Kidney glomerular epithelial cell (primary cell): ENCODE data around the gene WNT4.

Experiments
- DNase-seq: peaks from one replicate; lab custom pipeline; 2025; lab: John Stamatoyannopoulos, UW

Gene WNT4

DNA sequence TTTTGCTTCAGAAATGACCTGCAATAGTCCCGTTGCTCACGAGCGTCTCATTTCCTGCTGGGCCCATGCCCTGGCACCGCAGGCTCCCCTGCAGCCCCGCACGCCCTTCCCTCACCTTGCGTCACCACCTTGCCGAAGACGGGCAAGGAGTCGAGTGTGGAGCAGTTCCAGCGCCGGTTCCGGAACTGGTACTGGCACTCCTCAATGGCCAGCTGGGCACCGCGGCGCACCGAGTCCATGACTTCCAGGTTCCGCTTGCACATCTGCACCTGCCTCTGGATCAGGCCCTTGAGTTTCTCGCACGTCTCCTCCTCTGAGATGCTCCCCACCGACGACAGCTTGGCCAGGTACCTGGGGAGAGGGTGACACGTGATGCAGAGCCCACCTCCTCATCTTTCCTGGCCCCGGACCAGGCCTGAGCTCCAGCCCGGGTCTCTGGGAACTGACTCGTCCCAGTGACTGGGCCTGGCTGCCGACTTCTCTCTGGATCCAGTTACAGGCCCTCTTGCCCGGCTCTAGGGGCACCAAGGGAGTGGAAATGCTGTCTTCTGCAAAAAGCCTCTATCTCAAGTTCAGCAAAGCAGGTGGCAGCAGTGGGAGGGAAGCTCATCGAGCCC lies 13.3 kb downstream of the WNT4 start:
- no peak for DNase-seq

DNA sequence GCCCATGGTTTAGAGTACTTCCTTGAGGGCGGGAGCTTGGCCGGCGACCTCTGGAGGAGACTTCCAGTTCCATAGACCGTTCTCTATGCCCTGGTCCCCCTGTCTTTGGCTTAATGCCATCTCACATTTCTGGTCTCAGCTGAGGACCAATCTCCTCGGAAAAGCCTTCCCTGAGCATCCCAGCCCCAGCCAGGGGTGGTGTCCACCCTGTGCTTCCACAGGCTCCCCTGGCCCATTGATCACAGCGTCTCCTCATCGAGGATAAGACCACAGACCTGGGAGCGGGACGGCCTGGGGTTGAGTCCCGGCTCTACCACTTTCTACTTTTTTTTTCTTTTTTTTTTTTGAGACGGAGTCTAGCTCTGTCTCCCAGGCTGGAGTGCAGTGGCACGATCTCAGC lies 14.5 kb downstream of the WNT4 start:
- no peak for DNase-seq

DNA sequence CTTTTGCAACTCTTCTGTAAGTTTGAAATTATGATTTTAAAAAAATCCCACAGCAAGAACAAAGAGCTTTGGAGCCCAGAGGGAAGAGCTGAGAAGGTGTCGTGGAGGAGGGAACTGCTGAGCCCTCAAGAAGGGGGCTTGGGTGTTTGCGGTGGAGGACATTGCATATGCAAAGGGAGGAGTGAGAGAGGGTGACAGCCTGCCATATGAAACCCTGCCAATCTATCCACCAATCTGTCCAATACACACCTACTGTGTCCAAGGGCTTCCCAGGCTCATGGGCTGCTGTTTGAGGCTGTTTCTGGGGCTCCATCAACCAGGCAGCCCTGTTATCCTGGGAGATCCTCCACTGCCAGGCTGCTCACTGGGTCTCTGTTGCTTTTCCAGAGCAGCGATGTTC lies 15.2 kb downstream of the WNT4 start:
- no peak for DNase-seq

DNA sequence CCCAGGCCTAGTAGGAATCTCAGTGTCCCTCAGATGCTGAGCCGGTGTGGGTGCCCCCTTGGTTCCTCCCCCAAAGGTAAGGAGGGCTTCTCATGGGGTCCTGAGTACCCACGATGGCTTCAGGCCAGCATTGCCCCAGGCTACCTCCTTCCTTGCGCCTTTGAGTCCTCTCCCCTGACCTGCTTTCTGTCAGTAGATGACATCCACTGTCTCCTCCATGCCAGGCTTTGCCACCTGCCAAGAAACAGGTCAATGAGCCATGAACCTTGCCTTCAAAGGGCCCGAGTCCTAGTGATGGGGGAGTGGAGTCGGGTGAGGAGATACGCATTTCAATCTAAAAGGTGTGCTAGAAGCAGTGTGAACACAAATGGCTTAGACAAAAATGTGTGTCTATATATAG lies 15.6 kb downstream of the WNT4 start:
- no peak for DNase-seq

DNA sequence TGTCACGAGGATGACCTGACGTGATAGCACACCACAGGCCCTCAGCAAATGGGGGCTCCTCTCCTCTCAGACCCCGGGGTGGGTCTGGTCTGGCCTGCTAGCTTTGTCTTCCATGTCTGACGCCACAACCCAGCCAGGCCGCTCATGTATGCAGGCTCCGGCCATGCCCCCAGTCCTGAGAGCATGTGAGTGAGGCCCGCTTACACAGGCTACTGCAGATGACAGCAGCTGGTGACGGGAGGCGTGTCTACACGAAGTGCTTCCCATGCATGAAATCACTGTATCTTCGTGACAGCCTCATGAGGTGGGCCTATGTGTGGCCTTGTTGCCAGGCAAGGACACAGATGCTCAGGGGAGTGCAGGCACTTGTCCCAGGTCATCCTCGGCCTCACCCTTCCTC lies 16.4 kb downstream of the WNT4 start:
- no peak for DNase-seq

DNA sequence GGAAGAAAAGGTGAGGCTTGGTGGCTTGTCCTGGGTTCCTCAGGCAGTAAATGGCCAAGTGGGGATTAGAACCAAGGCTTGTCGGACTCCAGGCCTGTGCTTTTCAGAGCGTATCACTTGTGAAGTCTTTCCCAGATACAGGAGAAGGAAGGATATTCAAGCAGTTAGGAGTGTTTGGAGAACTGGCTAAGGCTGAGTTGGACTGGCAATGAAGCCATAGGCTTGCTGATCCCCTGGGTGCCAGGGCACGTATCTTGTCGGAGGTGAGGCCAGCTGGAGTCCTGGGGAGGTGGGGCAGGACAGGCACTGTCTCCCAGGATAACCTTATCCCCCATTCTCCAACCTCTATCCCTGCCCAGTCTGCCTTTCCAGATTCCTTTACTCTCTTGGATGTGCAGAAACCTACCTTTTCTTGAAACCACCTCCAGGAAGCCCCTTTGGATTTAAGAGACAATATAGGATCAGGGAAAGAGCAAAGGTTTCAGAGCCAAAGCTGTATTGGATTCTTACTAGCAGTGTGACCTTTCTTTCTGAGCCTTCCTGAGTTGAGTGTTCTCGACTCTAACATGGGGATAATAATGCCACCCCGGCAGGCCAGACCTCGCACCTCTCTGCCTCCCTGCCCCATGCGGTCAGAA lies 18.2 kb downstream of the WNT4 start:
- no peak for DNase-seq

DNA sequence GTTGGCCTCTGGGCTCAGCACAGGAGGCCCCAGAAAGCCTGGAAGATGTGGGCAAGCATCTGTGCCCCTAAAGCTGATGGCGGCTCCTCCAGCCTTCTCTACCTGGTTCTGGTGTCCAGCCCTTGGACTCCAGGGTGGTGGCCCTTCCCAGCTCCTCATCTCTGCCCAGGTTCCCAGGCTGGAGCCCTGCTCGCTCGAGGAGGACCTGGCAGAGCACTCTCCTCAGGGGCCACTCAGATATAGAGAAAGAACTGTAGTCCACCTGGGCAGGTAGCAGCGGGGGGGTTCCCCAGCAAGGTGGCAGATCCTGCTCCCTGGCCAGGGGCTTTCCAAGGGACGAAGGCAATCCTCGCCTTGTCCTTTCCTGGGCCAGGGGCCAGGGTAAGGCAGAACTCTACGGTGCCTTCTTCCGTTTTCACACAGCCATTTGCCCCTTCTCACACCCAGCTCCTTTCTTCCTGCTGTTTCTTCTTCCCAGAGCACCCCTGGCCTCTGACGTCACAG lies 18.9 kb downstream of the WNT4 start:
- no peak for DNase-seq

DNA sequence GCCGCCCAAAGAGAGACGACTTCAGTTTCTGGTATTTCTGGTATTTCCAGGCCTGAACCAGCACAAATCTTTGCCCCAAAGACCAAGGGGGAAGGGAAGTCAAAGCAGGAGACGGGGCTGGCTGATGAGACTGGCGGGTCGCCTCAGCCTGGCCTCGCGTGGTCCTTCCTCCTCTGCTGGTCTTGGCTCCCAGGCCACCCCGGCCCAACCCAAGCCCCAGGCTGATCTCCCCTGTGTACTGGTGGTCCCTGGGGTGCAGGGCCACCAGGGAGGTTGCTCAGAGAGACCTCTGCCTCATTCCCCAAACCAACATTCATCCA lies 19.9 kb downstream of the WNT4 start:
- DNase-seq = no peak

DNA sequence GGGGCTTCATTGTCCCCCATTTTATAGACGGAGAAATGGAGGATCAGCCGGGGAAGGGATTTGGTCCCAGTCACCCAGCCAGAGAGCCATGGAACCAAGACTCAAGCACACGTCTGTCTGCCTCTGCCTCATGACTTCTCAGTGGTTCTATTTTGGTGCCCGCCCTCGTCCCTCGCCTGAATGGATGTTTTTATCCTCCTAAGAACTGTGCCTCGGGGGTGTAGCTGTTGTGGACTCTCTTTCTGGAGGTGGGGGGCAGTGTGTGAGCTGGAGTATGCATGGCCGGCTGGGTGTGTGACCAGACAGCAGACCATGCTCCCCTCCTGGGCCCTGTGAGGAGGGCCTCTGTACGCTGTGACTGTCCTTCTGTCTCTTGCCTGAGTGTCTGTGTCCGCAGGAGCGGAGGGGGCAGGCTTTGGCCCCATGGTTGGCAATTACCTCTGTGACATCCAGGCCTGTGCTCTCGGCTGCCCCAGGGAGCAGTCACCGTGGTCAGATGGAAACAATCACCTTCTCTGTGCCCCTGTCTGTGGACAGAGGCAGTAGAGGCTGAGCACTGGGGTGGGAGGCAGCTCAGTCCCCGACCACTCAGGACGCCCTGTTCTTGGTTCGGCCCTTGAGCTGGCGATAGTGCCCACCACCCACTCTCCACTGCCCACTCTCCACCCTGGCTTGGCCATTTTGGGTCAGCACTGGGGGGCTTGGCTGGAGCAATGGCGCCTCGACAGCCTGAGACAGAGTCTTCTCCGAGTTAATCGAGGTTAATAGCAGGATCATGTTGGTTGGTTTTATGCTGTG lies 20.4 kb downstream of the WNT4 start:
- no peak for DNase-seq

DNA sequence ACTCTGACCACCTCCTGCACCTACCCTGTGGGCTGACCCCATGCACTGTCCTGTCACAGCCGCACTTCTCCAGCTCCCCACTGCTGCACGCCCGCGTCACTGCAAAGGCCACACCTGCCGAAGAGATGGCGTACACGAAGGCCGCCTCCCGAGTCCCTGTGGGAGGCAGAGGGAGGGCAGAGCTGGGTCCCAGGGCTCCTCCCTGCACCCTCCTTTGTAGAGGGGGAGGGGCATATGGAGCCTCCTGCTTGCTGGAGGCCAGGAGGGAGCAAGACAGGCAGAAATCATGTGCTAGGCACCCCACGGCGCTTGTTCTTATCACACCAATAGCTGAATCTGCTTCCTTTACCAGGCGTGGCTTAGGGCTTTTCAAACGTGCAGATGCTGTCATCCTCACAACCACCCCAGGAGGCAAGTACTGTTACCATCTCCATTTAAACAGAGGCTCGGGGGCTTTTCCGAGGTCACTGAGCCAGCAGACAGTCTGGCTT lies 21.4 kb downstream of the WNT4 start:
- DNase-seq = no peak

DNA sequence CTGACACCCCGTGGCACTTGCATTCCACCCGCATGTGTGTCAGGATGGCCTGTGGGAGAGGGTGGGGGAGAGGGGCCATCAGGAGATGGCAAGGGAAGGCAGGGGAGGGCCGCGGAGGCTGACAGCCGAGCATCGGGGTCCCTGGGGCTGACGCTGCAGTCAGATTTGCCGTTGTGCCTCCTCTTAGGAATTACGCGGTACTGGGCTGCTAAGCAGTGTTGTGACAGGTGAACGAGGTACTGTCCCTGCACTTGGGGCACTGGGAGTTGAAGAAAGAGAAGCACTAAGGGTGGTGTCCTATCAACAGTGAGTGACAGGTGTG lies 22.5 kb downstream of the WNT4 start:
- no peak for DNase-seq

DNA sequence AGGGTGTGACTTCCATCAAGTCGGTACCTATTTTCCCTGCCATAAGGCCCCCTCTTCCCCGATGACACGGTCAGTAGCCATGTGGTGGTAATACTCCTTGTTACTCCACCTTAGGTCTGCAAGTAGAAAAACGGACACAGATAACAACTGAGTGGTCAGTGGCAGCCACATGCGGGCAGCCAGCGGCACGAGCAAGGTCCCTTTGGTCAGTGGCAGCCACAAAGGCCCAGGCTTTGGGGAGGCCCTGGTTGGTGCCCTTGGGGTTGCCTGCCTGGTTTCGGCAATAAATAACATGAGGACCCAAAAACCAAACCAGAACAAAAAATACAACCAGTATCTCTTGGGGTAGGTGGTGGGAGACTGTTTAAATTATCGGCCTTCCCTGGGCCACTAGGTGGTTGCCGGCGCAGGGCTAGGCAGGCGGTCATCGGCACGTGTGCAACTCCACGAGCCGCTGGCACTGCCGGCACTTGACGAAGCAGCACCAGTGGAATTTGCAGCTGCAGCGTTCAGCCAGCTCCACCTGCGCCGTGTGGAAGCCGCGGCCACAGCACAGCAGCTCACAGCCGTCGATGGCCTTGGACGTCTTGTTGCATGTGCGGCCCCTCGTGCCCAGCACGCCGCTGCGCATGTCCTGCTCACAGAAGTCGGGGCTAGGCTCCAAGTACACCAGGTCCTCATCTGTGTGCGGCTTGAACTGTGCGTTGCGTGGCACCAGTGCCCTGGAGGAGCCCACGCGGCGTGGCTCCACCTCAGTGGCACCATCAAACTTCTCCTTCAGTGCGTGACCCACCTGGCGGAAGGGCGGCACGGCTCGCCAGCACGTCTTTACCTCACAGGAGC lies 23.1 kb downstream of the WNT4 start:
- no peak for DNase-seq

DNA sequence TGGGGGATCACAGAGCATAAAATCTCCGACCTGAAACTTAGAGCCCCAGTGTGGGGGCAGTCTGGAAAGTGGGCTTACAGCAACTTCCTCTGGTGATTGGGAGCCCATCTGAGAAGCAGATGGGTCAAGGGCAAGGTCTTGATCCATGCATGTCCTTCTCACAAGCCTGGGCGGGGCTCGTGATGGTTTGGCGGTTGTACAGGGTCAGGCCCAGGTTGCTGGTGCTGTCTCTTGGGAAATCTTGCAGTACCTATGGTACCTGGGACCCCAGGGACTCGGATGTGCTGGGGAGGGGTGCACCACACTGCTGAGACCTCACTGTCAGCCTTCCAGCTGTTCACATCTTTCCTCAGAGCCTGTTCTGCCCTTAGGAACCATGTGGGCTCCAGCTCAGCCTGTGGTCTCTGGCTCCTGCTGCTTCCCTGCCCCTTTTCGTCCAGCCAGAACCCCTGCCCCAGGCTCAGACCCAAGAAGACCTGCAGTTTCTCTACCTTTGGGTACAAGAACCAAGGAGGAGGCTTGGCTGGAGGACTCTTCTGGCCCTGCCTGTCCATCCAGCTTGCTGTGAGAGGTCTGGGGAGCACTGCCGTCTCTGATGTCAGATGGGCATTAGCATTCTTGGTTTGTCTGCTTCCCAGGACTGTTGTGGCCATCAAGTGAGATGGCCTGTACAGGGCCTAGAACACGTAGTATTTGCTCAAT lies 24.5 kb downstream of the WNT4 start:
- no peak for DNase-seq

DNA sequence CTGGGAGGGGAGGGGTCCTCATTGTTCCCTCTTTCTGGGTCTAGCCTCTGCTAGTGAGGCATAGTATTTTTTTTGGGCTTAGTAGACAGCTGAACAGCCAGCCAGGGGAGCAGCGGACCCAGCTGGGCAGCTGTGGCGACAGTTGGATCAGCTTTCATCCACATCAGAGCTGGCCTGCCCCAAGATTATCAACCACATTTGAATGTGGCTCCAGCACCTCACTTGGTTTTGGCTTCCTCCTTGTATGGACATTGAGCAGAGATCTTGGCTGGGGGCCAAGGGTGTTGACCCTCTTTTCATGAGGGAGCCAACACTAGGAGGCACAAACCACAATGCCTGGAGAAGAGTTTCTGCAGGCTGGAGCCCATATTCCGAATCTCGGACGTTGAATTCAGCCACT lies 25.0 kb downstream of the WNT4 start:
- DNase-seq = no peak

DNA sequence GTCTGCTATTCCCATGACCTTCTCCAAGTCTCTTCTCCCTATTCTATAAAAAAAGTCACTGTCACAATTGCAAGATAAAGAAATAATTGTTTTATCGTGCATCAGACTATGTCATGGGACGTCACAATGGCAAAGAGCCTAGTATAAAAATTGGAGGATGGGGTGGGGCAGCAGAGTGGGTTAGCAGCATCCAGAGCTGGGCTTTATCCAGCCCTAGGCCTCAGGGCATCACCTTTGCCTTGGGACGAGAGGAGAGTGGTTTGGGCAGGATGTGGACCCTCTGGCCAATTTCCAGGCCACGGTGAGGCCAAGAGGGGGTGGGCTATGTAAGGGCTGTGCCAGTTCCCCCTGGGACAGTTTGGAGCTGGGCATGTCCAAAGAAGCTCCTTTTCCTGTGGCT lies 25.7 kb downstream of the WNT4 start:
- no peak for DNase-seq

DNA sequence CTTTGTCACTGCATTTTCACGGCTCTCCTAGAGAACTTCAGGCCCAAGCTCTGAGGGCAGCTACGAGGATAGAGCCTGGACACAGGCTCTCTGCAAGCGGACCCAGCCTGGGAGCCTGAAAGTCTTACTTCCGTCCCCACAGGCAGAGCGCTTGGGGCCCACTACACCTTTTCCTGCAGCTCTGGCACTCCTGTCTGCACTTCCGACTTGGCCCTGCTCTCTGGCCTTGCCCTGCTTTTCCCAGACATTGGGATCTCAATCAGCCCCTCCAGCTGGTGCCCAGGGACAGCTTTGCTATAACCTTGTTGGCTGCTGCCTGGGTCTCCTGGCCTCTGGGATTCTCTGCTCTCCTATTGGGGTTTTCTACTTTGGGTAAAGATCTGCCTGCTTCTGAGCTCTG lies 27.6 kb downstream of the WNT4 start:
- no peak for DNase-seq

DNA sequence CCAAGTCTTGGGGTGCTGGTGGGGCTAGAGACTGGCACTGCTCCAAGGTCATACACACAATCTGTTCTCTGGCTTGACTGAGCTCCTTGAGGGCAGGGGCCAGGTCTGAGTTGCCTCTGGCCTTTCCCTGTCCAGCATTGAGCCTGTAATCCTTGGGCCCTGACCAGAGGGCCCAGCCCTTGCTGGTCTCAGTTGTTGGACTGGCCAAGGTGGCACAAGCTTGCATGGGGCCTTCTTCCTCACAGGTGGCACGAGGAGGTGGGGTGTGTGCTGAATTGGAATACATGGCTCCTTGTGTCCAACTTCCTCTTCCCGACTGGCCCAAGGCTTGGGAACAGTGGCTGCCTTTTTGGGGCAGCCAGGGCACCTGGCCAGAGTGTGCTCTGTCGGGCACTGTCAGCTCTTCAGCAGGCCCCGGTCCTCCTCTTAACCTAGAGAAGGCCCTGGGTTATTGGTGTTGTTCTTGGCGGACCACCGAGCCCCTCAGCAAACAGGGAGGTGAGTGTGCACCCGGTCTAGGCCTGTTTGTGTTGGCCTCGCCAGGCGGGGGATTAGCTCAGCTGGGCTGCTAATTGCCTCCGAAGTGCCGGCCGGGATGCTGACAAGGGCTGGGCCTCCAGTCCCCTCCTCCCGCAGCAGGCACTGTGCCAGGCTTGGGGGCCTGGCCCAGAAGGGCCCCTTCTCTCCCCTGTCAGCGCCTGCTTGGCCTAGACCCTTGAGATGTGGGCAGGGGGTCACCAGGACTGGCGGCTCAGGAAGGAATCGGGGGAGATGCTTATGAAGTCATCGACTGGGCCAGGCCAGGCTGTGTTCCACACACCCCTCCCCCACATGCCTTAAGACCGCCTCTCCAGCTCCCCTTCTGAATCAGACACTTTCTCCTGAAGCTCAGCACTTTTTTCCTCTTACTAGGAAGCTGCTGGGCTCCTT lies 28.5 kb downstream of the WNT4 start:
- peak; percentile 58 for DNase-seq

DNA sequence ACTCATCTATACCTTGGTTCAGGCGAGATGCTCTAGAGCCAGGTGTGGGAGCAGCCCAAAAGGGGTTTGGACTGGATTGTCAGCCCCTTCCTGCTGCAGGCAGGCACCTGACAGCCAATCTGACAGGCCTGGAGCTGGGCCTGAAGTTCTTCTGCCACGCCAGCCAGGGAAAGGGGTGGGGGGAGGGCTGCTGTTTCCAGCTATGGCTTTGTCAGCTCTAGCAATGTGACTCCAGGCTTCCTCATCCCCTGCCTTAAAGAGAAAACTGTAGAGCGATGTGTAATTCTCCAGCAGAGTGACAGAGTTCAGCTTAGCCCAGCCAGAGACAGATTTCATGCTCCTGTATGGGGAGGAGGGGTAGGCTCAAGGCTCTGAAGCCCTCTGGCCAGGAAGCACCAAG lies 30.3 kb downstream of the WNT4 start:
- no peak for DNase-seq

DNA sequence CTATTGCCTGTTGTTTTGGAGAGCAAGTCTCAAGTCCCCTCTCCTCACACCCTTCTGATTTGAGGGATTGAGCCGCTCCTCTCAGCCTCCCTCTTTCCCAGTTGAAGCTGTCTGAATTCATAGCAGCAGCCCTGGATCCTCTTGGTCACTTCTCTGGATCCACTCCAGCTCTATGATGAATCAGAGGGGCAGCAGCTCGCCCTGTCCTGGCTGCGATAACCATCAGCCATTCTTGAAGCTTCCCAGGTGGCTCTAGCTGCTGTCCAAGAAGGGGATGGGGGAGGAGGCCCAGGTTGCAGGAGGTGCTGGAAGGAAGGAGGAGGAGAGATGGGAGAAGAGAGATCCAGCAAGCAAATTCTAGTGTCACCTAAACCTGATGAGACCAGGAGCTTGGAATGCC lies 31.3 kb downstream of the WNT4 start:
- DNase-seq = no peak

DNA sequence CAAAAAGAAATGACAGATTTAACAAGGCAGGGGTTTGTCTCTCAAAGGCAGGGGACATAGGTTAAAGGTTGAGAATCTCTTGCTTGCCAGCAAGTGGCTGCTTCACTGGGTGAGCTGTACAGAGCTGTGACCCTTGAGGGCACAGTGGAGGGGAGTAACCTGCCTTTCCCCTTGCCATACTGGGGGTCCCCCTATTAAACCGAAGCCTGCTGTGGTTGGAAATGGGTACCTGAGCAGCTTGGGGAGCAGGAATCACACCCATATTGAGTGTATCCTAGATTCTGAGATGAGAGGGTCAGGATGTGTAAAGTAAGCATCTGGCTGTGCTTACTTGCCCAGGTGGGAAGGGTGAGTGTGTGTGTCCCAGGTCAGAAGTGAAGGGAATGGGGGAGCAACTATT lies 31.8 kb downstream of the WNT4 start:
- DNase-seq = no peak

DNA sequence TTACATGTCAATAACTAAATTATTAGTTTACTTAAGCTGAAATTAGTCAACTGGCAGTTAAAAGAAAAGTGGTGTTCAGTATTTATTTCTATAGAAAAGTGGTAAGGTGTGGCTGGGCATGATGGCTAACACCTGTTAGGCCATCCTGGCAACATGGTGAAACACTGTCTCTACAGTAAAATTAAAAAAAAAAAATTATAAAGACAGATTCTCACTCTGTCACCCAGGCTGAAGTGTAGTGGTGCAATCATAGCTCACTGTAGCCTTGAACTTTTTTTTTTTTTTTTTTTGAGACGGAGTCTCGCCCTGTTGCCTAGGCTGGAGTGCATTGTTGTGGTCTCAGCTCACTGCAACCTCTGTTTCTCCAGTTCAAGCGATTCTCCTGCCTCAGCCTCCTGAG lies 32.9 kb downstream of the WNT4 start:
- no peak for DNase-seq
